Chondrocyte (in vitro differentiated cells): Measurements from ENCODE around the gene ZNF564. TPM values are rescaled to one million over a fixed set of nuclear protein-coding genes. Genes with fewer than 3 reads are reported as not detected.
"Not testable (repeated sequence)": the region's sequence is repeated elsewhere in the genome, so short reads cannot be mapped to it uniquely, and the experiment has no call there.

ENCODE experiments used
- DNase-seq: peaks from one replicate; pipeline ENCODE4 v3.0.0; 2021; ENCODE audit warnings: mixed read lengths, low spot score
- H3K27ac Mint-ChIP-seq: one replicate; pipeline ENCODE4 v1.8.0; 2021; ENCODE audit warnings: mild to moderate bottlenecking, moderate library complexity, mixed read lengths; ENCODE audit not compliant: unreplicated experiment
- H3K27me3 Mint-ChIP-seq: 2 replicates; pipeline ENCODE4 v1.8.0; 2021; ENCODE audit warnings: low read depth, mixed read lengths
- H3K36me3 Mint-ChIP-seq: 2 replicates; pipeline ENCODE4 v1.8.0; 2021; ENCODE audit warnings: low read depth, mixed read lengths
- H3K4me1 Mint-ChIP-seq: 2 replicates; pipeline ENCODE4 v1.8.0; 2021; ENCODE audit warnings: low read depth, mild to moderate bottlenecking, mixed read lengths
- H3K4me3 Mint-ChIP-seq: one replicate; pipeline ENCODE4 v1.8.0; 2021; ENCODE audit warnings: mild to moderate bottlenecking, moderate library complexity, mixed read lengths; ENCODE audit not compliant: unreplicated experiment
- H3K9me3 Mint-ChIP-seq: 2 replicates; pipeline ENCODE4 v1.8.0; 2021; ENCODE audit warnings: low read depth, mixed read lengths
- total RNA-seq: library from RNA; stranded (reverse); gene quantifications from 3 replicates; pipeline ENCODE4 v1.2.1, GENCODE V29; 2021
- TF ChIP-seq, protein P1 (sequence below): fragments of 200-600 bp; sonication (generic); IDR thresholded peaks from 2 replicates; pipeline ENCODE4 v1.5.0; 2021; ENCODE audit warnings: antibody characterized with exemption, mild to moderate bottlenecking, moderate library complexity

The ZNF564 gene
- total RNA-seq, 1 donor from 2014 or later, result 5.7 TPM

DNA sequence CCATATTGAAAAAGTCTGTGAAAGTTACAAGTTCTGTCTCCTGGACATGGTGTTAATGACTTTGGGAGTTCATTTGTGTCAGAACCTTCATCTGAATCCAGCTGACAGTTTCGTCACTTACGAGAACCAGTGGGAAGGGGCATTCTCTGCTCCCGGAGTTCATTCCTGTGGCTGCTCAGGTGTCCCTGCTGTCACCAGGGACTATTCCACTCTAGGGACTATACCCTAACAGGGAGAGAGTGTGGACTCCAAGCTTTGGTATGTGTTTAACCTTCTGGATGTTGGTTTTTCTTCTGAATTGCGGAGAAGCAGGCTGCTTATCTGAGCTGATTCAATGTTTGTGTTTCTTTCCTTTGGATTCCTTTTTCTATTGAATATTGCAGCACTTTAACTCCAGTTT is 54.2 kb downstream of the ZNF564 start:
- Mint-ChIP-seq H3K27me3 (no peaks in the 10 kb centered on the region), H3K4me3 (peak overlapping the region; percentile 25), H3K4me1 (peaks cover 20% of the 10 kb centered on the region), H3K27ac (peak overlapping the region; percentile 71), H3K36me3 (no peaks in the 10 kb centered on the region), H3K9me3 (no peaks in the 10 kb centered on the region)
- no peak for DNase-seq
- TF ChIP-seq, protein P1, sequence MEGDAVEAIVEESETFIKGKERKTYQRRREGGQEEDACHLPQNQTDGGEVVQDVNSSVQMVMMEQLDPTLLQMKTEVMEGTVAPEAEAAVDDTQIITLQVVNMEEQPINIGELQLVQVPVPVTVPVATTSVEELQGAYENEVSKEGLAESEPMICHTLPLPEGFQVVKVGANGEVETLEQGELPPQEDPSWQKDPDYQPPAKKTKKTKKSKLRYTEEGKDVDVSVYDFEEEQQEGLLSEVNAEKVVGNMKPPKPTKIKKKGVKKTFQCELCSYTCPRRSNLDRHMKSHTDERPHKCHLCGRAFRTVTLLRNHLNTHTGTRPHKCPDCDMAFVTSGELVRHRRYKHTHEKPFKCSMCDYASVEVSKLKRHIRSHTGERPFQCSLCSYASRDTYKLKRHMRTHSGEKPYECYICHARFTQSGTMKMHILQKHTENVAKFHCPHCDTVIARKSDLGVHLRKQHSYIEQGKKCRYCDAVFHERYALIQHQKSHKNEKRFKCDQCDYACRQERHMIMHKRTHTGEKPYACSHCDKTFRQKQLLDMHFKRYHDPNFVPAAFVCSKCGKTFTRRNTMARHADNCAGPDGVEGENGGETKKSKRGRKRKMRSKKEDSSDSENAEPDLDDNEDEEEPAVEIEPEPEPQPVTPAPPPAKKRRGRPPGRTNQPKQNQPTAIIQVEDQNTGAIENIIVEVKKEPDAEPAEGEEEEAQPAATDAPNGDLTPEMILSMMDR, result no peak

DNA sequence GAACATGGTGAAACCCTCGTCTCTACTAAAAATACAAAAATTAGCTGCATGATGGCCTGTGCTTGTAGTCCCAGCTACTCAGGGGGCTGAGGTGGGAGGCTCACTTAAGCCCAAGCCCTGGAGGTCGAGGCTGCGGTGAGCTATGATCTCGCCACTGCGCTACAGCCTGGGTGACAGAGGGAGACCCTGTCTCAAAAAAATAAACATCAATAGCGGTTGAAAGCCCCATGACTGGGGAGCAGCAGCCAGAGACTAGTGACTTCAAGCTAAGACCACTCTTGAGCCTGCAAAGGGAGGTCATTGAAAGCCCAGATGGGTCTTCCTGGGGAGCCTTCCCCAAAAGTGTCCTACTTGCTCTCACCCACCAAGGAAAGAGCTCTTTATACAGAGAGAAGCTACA is 54.8 kb downstream of the ZNF564 start:
- TF ChIP-seq, protein P1, result no peak

DNA sequence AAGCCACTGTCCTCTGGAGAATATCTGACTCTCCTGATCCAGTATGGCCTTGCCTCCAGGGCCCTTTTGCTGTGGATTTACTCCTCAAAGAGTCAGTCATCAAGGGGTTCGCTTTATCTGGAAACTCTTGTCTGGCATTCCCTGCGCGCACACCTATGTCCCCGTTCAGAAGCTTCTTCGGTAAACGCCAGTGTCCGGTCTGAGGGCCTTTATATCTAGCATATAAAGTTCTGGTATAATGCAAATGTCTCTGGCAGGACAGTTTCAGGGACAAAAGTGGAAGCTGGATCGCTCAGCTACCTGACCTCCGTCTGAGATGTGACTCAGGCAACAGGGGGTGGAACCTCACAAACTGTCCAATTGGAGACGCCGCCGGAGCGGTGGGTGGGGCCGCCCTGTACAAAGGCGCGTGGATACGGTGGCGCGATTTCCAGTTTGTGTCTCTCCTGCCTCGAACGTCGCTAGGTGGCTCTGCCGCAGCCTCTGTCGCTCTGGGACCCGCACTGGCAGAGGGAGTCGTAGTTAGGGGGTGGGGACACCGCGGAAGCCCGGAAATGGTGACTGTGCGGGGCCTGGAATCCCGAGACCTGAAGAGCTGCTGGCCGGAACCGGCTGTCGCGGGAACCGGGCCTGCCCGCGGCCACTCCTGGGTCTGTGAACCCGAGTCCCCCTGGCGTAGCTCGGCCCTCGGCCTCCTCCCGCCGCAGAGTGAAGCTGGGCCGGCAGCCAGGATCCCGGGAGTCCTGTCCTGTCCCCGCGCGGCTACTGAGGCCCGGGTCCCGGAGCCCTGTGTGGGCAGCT is 56.1 kb downstream of the ZNF564 start:
- Mint-ChIP-seq H3K27me3 (no peaks in the 10 kb centered on the region), H3K4me3 (peak overlapping the region; percentile 83), H3K36me3 (no peaks in the 10 kb centered on the region), H3K27ac (peak overlapping the region; percentile 86), H3K9me3 (no peaks in the 10 kb centered on the region), H3K4me1 (peaks cover 20% of the 10 kb centered on the region)
- peak; percentile 93 for DNase-seq
- TF ChIP-seq, protein P1, result peak; percentile 74

More for the DNA sequence above, 54.8 kb downstream of the ZNF564 start:
- H3K4me3 Mint-ChIP-seq, result no peak overlapping the region
- peaks cover 20% of the 10 kb centered on the region for H3K4me1 Mint-ChIP-seq
- H3K36me3 Mint-ChIP-seq, result no peaks in the 10 kb centered on the region
- DNase-seq, result no peak
- no peak overlapping the region for H3K27ac Mint-ChIP-seq
- no peaks in the 10 kb centered on the region for H3K27me3 Mint-ChIP-seq
- H3K9me3 Mint-ChIP-seq, result no peaks in the 10 kb centered on the region

DNA sequence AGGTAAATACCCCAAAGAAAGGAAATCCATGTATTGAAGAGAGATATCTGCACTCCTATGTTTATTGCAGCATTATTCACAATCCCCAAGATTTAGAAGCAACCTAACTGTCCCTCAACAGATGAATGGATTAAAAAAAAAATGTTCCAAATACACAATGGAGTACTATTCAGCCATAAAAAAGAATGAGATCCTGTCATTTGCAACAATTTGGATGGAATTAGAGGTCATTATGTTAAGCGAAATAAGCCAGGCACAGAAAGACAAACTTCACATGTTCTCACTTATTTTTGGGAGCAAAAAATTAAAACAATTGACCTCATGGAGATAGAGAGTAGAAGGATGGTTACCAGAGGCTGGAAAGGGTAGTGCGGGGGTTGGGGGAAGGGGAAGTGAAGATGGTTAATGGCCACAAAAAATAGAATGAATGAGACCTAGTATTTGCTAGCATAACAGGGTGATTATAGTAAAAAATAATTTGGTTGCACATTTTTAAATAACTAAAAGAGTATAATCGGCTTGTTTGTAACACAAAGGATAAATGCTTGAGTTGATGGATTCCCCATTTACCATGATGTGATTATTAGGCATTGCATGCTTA is 56.9 kb downstream of the ZNF564 start:
- Mint-ChIP-seq H3K27me3 (no peaks in the 10 kb centered on the region), H3K4me1 (peaks cover 20% of the 10 kb centered on the region), H3K27ac (no peak overlapping the region), H3K4me3 (peak overlapping the region; percentile 38), H3K9me3 (no peaks in the 10 kb centered on the region), H3K36me3 (no peaks in the 10 kb centered on the region)
- TF ChIP-seq, protein P1, result no peak
- DNase-seq, result no peak

DNA sequence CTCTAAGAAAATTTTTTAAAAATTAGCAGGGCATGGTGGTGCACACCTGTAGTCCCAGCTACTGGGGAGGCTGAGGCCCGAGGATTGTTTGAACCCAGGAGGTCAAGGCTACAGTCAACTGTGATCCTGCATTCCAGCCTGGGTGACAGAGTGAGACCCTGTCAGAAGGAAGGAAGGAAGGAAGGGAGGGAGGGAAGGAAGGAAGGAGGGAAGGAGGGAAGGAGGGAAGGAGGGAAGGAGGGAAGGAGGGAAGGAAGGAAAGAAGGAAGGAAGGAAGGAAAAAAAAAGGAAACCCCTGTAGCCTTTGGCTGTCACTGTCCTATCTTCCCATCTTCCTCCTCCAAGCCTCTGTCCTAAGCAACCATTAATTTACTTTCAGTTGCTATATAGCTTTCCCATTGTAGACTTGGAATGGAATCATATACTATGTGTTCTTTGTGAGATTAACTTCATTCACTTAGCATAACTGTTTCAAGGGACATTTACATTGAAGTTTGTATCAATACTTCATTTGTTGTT is 65.0 kb downstream of the ZNF564 start:
- H3K36me3 Mint-ChIP-seq, H3K9me3 Mint-ChIP-seq, H3K4me3 Mint-ChIP-seq, DNase-seq, H3K27ac Mint-ChIP-seq, H3K27me3 Mint-ChIP-seq: not testable (repeated sequence)
- peaks cover 31% of the 10 kb centered on the region for H3K4me1 Mint-ChIP-seq
